GM12872 (cell line): ENCODE results near the gene HMG20A.

Experiments used
- TF ChIP-seq, protein P1 (sequence below): IDR thresholded peaks from 3 replicates; pipeline ENCODE4 v1.5.1; 2011; ENCODE audit warnings: low read depth, mild to moderate bottlenecking, low read length, moderate library complexity; ENCODE audit not compliant: insufficient read depth

Gene HMG20A

DNA sequence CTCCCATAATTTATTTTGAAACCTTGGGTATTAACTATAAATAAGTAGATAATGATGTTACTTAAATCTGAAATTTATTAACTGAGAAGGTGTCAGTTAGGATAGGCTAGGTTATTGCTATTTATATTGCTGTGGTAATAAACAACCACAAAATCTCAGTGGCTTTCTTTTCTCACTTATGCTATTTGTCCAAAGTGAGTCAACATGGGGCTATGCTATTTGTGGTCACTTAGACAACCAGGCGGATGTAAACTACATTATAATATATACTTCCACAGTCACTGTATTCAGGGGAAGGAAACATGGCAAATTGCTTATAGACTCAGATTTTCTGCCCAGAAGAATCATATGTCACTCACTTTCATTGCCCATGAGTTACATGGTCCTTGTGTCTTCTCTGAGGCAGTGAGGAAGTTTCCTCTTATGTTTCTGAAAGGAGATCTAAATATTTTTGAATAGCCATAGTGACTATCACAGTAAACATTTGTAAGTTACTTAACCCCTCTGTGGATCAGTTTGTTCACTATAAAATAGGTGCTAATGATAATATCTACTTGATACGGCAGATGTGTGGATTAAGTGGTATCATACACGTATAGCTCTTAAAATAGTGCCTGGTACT is 19.8 kb downstream of the HMG20A start:
- TF ChIP-seq, protein P1, sequence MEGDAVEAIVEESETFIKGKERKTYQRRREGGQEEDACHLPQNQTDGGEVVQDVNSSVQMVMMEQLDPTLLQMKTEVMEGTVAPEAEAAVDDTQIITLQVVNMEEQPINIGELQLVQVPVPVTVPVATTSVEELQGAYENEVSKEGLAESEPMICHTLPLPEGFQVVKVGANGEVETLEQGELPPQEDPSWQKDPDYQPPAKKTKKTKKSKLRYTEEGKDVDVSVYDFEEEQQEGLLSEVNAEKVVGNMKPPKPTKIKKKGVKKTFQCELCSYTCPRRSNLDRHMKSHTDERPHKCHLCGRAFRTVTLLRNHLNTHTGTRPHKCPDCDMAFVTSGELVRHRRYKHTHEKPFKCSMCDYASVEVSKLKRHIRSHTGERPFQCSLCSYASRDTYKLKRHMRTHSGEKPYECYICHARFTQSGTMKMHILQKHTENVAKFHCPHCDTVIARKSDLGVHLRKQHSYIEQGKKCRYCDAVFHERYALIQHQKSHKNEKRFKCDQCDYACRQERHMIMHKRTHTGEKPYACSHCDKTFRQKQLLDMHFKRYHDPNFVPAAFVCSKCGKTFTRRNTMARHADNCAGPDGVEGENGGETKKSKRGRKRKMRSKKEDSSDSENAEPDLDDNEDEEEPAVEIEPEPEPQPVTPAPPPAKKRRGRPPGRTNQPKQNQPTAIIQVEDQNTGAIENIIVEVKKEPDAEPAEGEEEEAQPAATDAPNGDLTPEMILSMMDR = no peak

DNA sequence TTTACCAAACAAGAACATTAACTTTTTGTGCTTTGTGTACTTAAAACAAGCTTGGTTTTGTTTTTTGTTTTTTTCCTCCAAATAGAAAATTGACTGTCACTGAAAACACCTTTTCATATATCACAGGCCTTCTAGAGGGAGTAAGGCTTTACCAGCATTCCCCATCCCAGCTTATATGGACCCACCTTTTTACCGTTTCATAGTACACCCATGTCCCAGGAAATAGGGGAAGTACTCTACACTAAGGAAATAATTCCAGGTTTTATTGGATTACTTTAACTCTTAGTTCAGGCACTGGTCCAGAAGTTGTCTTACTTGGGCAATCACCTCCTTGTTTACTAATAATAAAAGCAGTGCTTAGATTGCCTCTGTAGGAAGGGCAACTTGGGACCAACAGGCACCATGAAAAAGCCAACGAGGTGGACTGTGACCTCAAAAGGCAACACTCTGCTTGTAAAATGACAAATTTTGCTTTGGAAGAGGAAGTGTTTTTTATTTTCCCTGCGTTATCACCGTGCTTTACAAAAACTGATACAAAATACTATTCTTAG is 26.2 kb downstream of the HMG20A start:
- TF ChIP-seq, protein P1 = no peak

DNA sequence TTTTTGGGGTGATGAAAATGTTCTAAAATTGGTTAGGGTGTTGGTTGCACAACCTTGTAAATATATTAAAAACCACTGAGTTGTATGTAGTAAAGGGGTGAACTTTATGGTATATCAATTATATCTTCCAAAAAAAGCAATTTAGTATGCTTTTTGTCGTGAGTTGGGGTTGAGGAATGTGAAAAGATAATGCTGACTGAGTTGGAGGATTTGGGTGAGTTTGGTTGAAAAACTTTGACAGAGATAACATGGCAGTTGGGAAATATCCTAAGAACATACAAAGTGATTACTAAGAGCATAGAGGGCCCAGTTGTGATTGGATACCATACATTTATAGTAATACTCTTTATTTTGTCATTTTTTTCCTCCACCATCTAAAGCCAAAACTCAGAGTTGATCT is 33.6 kb downstream of the HMG20A start:
- TF ChIP-seq, protein P1 = no peak

DNA sequence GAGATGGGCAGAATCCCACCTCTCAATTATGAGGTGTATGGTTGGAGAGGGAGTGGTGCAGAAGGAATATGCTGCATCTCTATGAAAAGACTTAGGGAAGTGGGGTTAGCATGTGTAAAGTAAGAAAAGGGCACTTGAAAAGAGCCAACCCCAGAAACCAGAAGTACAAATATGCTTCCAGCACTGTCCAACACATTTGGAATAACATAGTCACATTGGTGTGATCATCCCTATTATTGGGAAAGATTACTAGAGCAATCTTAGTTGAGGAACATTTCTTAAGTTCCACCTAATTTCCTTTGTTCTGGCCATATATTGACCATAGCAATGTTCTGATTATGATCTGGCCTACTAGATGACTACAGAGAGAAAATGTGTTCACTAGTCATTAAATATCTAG is 34.3 kb downstream of the HMG20A start:
- TF ChIP-seq, protein P1 = no peak

DNA sequence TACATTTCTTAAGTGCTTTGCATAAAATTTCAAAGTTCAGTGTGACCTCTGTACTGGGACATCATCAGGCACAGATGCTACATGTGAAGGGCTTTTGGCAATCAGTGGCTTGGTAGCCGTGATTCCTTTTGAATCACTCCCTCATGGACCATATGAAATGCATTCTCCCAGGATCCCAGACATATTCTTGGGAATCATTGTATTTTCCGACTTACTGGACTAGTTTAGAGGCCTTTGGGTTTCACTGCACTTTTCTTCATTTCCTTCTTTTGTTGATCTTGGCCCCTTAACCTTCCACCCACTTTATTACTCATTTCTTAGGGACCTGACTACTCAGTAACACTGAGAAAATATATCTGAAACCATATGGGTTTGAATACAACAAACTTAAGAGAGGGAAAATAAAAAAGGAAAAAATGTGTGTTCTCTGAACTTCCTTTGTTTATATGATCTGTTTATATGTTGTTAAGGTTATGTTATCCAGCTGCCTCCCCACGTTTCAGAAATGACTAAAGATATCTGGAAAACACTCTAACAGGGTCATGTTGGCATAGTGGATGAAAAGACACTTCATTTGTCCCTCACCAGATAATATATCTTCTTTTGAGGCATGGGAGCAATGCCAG is 35.1 kb downstream of the HMG20A start:
- TF ChIP-seq, protein P1 = no peak

DNA sequence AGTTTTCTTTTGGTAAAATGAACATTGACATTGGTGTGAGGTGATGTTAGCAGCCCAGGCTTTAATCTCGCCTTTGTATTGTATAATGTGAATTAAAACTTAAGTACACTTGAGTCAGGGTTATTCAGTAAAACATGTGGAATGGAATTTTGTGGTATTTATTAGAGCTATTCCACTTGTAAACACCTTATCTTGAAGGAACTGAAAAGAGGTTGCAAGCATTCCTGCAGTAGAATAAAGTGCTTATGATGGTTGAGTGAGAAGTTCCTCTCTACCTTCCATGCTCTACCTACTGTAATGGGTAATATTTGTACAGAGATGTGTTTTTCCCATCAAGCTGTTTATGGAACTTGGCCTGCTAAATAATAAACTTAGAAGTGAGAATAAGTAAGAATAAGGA is 36.1 kb downstream of the HMG20A start:
- TF ChIP-seq, protein P1 = no peak

DNA sequence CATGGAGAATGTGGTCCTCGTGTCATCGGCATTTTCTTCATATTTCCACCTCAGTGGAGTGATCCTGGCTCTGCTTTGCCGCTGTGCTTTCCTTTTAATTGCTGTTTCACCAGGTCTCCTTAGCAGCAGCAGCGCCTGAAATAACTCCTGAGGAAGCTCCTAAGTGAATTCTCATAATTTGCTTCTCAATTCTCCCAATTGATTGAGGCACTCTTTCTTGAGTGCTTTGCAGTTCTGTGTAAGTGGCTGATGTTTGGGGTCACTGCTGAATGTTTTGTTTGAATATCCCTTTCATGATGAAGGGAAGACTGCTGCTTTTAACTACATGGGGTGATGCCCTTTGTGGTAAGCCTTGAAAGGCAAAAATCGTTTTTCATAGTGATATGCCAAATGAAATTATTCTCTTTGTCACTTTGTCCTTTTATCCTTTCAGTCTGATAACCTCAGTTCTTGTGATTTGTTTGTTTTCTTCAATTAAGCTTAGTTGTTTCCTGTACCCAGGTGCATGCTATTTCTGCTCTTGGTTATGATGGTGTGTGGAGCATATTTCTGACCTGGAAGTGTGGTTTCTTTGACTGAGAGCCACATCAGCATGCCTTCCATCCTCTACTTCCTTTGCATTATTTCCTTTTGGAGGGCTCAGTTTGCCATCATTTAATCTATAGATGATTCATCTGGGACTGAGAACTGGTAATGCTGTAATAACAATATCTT is 36.7 kb downstream of the HMG20A start:
- TF ChIP-seq, protein P1 = no peak
